Measurements from ENCODE around the gene GPC5. TPM values are rescaled to one million over a fixed set of nuclear protein-coding genes. Genes with fewer than 3 reads are reported as not detected.

The GPC5 gene
- total and polyA plus RNA-seq, 9 of the 15 experiments (the other 6 are each of a cell fraction or from before 2014, with no cell fraction given): 0.18 to 0.27 TPM; not detected in 7

DNA sequence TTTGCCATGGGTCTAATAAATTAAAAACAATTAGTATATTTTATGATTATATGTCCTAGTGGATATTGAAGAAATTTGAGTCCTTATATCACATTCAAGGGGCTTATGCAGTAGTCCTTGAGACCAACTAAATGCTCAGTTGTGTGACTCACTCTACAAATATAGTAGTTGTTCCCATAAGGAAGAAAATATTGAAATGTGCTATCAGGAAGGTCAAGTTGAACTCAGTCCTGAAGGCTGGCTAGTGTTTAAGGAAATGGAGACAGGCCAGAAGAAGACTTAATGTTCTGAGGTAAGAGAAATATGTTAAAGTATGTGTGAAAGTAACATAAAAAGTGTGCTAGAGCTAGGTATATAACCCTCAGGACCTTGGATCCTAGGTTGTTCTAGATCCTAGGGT, 1062.1 kb downstream of the GPC5 start (continued):
- TF ChIP-seq, protein P1, sequence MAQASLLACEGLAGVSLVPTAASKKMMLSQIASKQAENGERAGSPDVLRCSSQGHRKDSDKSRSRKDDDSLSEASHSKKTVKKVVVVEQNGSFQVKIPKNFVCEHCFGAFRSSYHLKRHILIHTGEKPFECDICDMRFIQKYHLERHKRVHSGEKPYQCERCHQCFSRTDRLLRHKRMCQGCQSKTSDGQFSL (CRISPR knock-in tag; IDR thresholded peaks at IDR 0.05): no peak
- TF ChIP-seq, protein P1 (tag; IDR thresholded peaks at IDR 0.05): no peak

GRCh38 chr13:92461402-92461801, 1063.0 kb downstream of the GPC5 start:
- H4K20me1 ChIP-seq (replicated peaks; ENCODE audit: control insufficient read depth, insufficient read depth, low read length): no peaks in the 10 kb centered on the region
- H3K9me3 ChIP-seq (replicated peaks; ENCODE audit: control insufficient read depth, insufficient read depth, low read depth, low read length): no peaks in the 10 kb centered on the region; the same call in 1 of the 2 replicates
- BruUV-seq (replicated peaks): no TSS peak
- no peaks in the 10 kb centered on the region for H3K36me3 ChIP-seq (ENCODE audit: control insufficient read depth, insufficient read depth, low read length)
- H3K4me1 ChIP-seq (replicated peaks in 1 of 2; ENCODE audit: control insufficient read depth in 2 of 2, insufficient read depth in 2 of 2, low read length in 2 of 2): no peaks in the 10 kb centered on the region
- intact Hi-C loops (cut with micrococcal nuclease) (no loop called here), in situ Hi-C loops (cut with MboI) (no loop called here)
- 3% methylated on average over 3 of the region's 3 CpGs for WGBS (ENCODE audit: insufficient coverage, low coverage, missing lambda C conversion rate)
- H3K4me3 ChIP-seq: no peak overlapping the region
- ChIA-PET CTCF (ENCODE audit: low intra/inter-chr PET ratio) (no interaction called here), POLR2A (interaction anchor here (0.7 kb wide), 1 partner anchor 127 kb away, joined by 3 read pairs; no protein-coding TSS in a partner anchor)
- H3K9ac ChIP-seq (ENCODE audit: insufficient read depth in 1 of 2, low read depth in 2 of 2, low read length in 2 of 2): no peak overlapping the region
- H3K27me3 ChIP-seq (ENCODE audit: control insufficient read depth in 2 of 2, insufficient read depth in 2 of 2, low read length in 2 of 2): no peaks in the 10 kb centered on the region
- H3K27ac ChIP-seq (ENCODE audit: extremely low read depth, low read depth, low read length): no peak overlapping the region
- no peak for FAIRE-seq
- DNase-seq (ENCODE audit: extremely low read depth in 1 of 4, low spot score in 3 of 4): no peak
- H3K4me2 ChIP-seq (ENCODE audit: insufficient read depth, low read length): no peak overlapping the region
- H2AFZ ChIP-seq (ENCODE audit: low read depth, low read length): no peak overlapping the region
- ATAC-seq: no peak
- no peaks in the 10 kb centered on the region for H3K9me1 ChIP-seq (ENCODE audit: control insufficient read depth, insufficient read depth, low read length)
- no peaks in the 10 kb centered on the region for H3K79me2 ChIP-seq (ENCODE audit: control insufficient read depth, insufficient read depth, low read length)
- TF ChIP-seq ZNF436 (CRISPR knock-in tag; IDR thresholded peaks at IDR 0.05) (no peak), FOXO4 (CRISPR knock-in tag; IDR thresholded peaks at IDR 0.05) (peak; percentile 62; the same call in 1 of the 2 replicates), ZBTB8A (IDR thresholded peaks at IDR 0.05; ENCODE audit: partially characterized antibody) (no peak), ZNF165 (CRISPR knock-in tag; IDR thresholded peaks at IDR 0.05; ENCODE audit: borderline replicate concordance) (peak; percentile 58; the same call in 1 of the 2 replicates), ZNF3 (CRISPR knock-in tag; IDR thresholded peaks at IDR 0.05) (no peak), NCOA2 (IDR thresholded peaks at IDR 0.05; ENCODE audit: partially characterized antibody in 2 of 2) (no peak), YBX1 (IDR thresholded peaks at IDR 0.05) (no peak), CTCF (IDR thresholded peaks at IDR 0.05 in 2 of 3, conservative IDR thresholded peaks at IDR 0.05 in 1 of 3; ENCODE audit: insufficient read depth in 2 of 3, low read depth in 1 of 3, low read length in 3 of 3) (no peak), POLR2A (conservative IDR thresholded peaks at IDR 0.05) (no peak), ZNF311 (CRISPR knock-in tag; IDR thresholded peaks at IDR 0.05) (no peak)
- TF ChIP-seq, protein P2, sequence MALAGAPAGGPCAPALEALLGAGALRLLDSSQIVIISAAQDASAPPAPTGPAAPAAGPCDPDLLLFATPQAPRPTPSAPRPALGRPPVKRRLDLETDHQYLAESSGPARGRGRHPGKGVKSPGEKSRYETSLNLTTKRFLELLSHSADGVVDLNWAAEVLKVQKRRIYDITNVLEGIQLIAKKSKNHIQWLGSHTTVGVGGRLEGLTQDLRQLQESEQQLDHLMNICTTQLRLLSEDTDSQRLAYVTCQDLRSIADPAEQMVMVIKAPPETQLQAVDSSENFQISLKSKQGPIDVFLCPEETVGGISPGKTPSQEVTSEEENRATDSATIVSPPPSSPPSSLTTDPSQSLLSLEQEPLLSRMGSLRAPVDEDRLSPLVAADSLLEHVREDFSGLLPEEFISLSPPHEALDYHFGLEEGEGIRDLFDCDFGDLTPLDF (CRISPR knock-in tag; IDR thresholded peaks at IDR 0.05): no peak
- TF ChIP-seq, protein P3, sequence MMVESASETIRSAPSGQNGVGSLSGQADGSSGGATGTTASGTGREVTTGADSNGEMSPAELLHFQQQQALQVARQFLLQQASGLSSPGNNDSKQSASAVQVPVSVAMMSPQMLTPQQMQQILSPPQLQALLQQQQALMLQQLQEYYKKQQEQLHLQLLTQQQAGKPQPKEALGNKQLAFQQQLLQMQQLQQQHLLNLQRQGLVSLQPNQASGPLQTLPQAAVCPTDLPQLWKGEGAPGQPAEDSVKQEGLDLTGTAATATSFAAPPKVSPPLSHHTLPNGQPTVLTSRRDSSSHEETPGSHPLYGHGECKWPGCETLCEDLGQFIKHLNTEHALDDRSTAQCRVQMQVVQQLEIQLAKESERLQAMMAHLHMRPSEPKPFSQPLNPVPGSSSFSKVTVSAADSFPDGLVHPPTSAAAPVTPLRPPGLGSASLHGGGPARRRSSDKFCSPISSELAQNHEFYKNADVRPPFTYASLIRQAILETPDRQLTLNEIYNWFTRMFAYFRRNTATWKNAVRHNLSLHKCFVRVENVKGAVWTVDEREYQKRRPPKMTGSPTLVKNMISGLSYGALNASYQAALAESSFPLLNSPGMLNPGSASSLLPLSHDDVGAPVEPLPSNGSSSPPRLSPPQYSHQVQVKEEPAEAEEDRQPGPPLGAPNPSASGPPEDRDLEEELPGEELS (CRISPR knock-in tag; IDR thresholded peaks at IDR 0.05; ENCODE audit: borderline replicate concordance): no peak
